Measurements from ENCODE around the gene FBXO42. TPM values are rescaled to one million over a fixed set of nuclear protein-coding genes. Genes with fewer than 3 reads are reported as not detected.

Gene FBXO42
- total RNA-seq, 1 experiment from 2014 or later = 11.3 TPM

GRCh38 chr1:16321176-16321867 lies 31.0 kb downstream of the FBXO42 start:
- Mint-ChIP-seq H3K4me3 (ENCODE audit: unreplicated experiment) (no peak overlapping the region), H3K4me1 (ENCODE audit: low read depth, unreplicated experiment) (no peaks in the 10 kb centered on the region), H3K27ac (ENCODE audit: unreplicated experiment) (no peak overlapping the region), H3K27me3 (ENCODE audit: insufficient read depth, unreplicated experiment) (no peaks in the 10 kb centered on the region), H3K9me3 (ENCODE audit: unreplicated experiment) (no peaks in the 10 kb centered on the region), H3K36me3 (ENCODE audit: insufficient read depth, unreplicated experiment) (peaks cover 10% of the 10 kb centered on the region)
- ChIA-PET POLR2A (no interaction called here), CTCF (no interaction called here)
- TF ChIP-seq, protein P1, sequence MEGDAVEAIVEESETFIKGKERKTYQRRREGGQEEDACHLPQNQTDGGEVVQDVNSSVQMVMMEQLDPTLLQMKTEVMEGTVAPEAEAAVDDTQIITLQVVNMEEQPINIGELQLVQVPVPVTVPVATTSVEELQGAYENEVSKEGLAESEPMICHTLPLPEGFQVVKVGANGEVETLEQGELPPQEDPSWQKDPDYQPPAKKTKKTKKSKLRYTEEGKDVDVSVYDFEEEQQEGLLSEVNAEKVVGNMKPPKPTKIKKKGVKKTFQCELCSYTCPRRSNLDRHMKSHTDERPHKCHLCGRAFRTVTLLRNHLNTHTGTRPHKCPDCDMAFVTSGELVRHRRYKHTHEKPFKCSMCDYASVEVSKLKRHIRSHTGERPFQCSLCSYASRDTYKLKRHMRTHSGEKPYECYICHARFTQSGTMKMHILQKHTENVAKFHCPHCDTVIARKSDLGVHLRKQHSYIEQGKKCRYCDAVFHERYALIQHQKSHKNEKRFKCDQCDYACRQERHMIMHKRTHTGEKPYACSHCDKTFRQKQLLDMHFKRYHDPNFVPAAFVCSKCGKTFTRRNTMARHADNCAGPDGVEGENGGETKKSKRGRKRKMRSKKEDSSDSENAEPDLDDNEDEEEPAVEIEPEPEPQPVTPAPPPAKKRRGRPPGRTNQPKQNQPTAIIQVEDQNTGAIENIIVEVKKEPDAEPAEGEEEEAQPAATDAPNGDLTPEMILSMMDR (IDR thresholded peaks at IDR 0.05; ENCODE audit: insufficient read depth in 1 of 2, low read depth in 1 of 2, low read length in 1 of 2, severe bottlenecking in 1 of 2, unreplicated experiment in 1 of 2) = no peak
- BruUV-seq (replicated peaks) = no TSS peak
- no peaks in the 10 kb centered on the region for H3K4me1 ChIP-seq
- H3K9me3 ChIP-seq = no peaks in the 10 kb centered on the region
- no peak overlapping the region for H3K4me3 ChIP-seq (ENCODE audit: low read depth, low read length)
- DNase-seq = no peak
- H3K27me3 ChIP-seq (replicated peaks; ENCODE audit: control insufficient read depth, insufficient read depth, low read length) = no peaks in the 10 kb centered on the region
- no peaks in the 10 kb centered on the region for H3K36me3 ChIP-seq (ENCODE audit: control insufficient read depth, insufficient read depth, low read length)
- intact Hi-C loops (cut with micrococcal nuclease; ENCODE audit: unreplicated experiment) = no loop called here

GRCh38 chr1:16318555-16318954 lies 33.7 kb downstream of the FBXO42 start:
- DNase-seq = no peak
- no peaks in the 10 kb centered on the region for H3K36me3 ChIP-seq (ENCODE audit: control insufficient read depth, insufficient read depth, low read length)
- Mint-ChIP-seq H3K9me3 (ENCODE audit: unreplicated experiment) (no peaks in the 10 kb centered on the region), H3K4me1 (ENCODE audit: low read depth, unreplicated experiment) (no peaks in the 10 kb centered on the region), H3K36me3 (ENCODE audit: insufficient read depth, unreplicated experiment) (peaks cover 10% of the 10 kb centered on the region), H3K27me3 (ENCODE audit: insufficient read depth, unreplicated experiment) (no peaks in the 10 kb centered on the region), H3K4me3 (ENCODE audit: unreplicated experiment) (no peak overlapping the region), H3K27ac (ENCODE audit: unreplicated experiment) (no peak overlapping the region)
- ChIA-PET CTCF (no interaction called here), POLR2A (no interaction called here)
- intact Hi-C loops (cut with micrococcal nuclease; ENCODE audit: unreplicated experiment) = no loop called here
- H3K27me3 ChIP-seq (replicated peaks; ENCODE audit: control insufficient read depth, insufficient read depth, low read length) = no peaks in the 10 kb centered on the region
- H3K9me3 ChIP-seq = no peaks in the 10 kb centered on the region
- H3K4me1 ChIP-seq = no peaks in the 10 kb centered on the region
- TF ChIP-seq, protein P1 (IDR thresholded peaks at IDR 0.05; ENCODE audit: insufficient read depth in 1 of 2, low read depth in 1 of 2, low read length in 1 of 2, severe bottlenecking in 1 of 2, unreplicated experiment in 1 of 2) = no peak
- H3K4me3 ChIP-seq (ENCODE audit: low read depth, low read length) = no peak overlapping the region
- no TSS peak for BruUV-seq (replicated peaks)

- TF ChIP-seq, protein P1 (IDR thresholded peaks at IDR 0.05; ENCODE audit: insufficient read depth in 1 of 2, low read depth in 1 of 2, low read length in 1 of 2, severe bottlenecking in 1 of 2, unreplicated experiment in 1 of 2) = no peak
- BruUV-seq (replicated peaks) = no TSS peak
- H3K4me1 ChIP-seq = no peaks in the 10 kb centered on the region
- no peaks in the 10 kb centered on the region for H3K9me3 Mint-ChIP-seq (ENCODE audit: unreplicated experiment)
- H3K27ac Mint-ChIP-seq (ENCODE audit: unreplicated experiment) = no peak overlapping the region
- no peak overlapping the region for H3K4me3 Mint-ChIP-seq (ENCODE audit: unreplicated experiment)
- DNase-seq = no peak
- CTCF ChIA-PET = interaction anchor here (0.6 kb wide), 1 partner anchor 313 kb away, joined by 4 read pairs; no protein-coding TSS in a partner anchor
- no peaks in the 10 kb centered on the region for H3K36me3 ChIP-seq (ENCODE audit: control insufficient read depth, insufficient read depth, low read length)
- POLR2A ChIA-PET = no interaction called here
- intact Hi-C loops (cut with micrococcal nuclease; ENCODE audit: unreplicated experiment) = no loop called here
- H3K27me3 ChIP-seq (replicated peaks; ENCODE audit: control insufficient read depth, insufficient read depth, low read length) = no peaks in the 10 kb centered on the region
- no peaks in the 10 kb centered on the region for H3K9me3 ChIP-seq
- H3K4me3 ChIP-seq (ENCODE audit: low read depth, low read length) = no peak overlapping the region
- no peaks in the 10 kb centered on the region for H3K27me3 Mint-ChIP-seq (ENCODE audit: insufficient read depth, unreplicated experiment)
- no peaks in the 10 kb centered on the region for H3K4me1 Mint-ChIP-seq (ENCODE audit: low read depth, unreplicated experiment)
- peaks cover 31% of the 10 kb centered on the region for H3K36me3 Mint-ChIP-seq (ENCODE audit: insufficient read depth, unreplicated experiment)
Measured at GRCh38 chr1:16315437-16315836, 36.8 kb downstream of the FBXO42 start.

Measured in Caco-2 (cell line).